ENCODE data around the gene NBEAL1. TPM values are rescaled to one million over a fixed set of nuclear protein-coding genes. Genes with fewer than 3 reads are reported as not detected.

Gene NBEAL1
- 36.6 and 60.0 TPM in 2 replicates for total RNA-seq

DNA sequence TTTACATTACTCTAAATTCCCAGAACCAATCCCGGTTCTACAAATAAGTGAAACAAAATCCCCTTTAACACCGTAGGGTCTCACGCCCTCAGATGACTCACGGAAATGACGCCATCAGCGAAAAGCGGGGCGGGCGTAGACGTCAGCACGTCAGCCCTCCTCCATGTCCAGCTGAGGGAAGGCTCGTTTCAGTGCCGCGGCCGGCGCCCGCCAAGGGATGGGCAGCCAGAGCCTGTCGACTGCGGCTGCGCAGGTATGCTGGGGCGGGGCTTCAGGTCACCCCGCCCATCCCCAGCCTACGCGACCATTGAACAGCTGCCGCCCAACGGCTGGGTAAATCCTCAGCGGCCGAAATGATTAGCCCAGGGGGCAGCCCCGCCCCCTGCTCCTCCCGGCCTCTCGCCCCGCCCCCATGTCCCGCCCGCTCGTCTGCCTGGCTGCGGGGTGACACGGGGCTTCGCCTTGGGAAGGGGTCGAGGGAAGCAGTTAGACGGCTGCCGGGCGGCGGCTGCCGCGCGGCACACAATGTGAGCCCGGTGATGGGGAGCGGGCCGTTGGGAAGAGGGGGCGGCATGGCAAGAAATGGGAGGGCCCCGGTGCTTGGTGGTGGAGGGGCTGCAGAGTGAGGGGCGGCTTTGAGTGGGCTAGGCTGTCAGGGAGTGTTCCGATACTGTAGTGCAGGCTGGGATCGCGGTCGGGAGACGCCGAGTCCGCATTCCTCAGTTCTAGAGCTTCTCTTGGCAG is at the start of gene NBEAL1:
Gene NBEAL1 (plus strand): TSS at position 420 of the 744 bp plus-strand sequence. CDS start 1,510 bp downstream, outside the sequence.

DNA sequence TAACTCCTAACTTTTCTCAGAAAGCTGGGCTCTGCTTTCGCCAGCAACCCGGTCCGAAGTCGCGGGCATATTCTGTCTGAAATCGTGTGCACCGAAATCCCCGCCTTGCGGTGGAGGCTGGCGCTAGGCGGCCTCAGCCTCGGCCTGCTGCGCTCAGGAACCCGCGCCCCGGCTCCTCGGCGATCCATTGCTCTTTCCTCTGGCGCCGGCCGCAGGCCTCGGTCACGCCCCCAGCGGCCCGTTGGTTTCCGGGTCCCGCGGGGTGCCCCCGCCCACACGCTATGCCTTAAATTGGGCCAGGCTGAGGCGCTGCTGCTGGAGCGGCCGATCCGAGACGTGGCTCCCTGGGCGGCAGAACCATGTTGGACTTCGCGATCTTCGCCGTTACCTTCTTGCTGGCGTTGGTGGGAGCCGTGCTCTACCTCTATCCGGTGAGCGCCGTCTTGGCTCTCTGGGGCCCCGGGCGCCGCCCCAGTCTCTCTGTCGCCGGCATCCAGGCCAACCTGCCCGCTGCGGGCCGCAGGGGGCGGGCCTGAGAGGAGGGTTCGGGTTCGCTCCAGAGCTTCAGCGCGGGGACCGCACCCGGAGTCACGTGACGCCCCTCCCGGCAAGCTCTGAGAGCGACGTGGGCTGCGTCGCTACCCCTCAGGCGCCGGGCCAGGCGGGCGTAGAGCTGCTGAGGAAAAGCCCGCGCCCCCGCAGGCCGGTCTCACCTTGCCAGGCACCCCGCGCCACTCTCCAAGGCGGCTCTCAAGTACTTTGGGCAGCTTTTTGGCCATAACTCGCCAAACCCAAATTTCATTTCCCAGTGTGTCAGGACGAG is 224.2 kb downstream of the NBEAL1 start, which contains the start of gene CYP20A1:
Gene CYP20A1 (plus strand): TSS at position 315 of the 823 bp plus-strand sequence. CDS start 45 bp downstream, at position 360.

Other genes starting within 250 kb of the NBEAL1 start
- gene ICA1L, start 143.1 kb upstream of the NBEAL1 start, total RNA-seq: 1.4 and 2.1 TPM in 2 replicates
- gene WDR12, start 103.2 kb upstream of the NBEAL1 start, total RNA-seq: 32.5 and 59.7 TPM in 2 replicates
- 4.1 and 6.3 TPM in 2 replicates for gene CARF, start 102.6 kb upstream of the NBEAL1 start, total RNA-seq
- 30.8 and 31.2 TPM in 2 replicates for gene CYP20A1, start 224.1 kb downstream of the NBEAL1 start, total RNA-seq